Measurements from ENCODE around the gene DLG2. TPM values are rescaled to one million over a fixed set of nuclear protein-coding genes. Genes with fewer than 3 reads are reported as not detected.

DLG2 gene
- total RNA-seq, 1 donor from 2014 or later, result 5.9 TPM

- Mint-ChIP-seq H3K9me3 (no peaks in the 10 kb centered on the region), H3K36me3 (no peaks in the 10 kb centered on the region), H3K27me3 (no peaks in the 10 kb centered on the region), H3K4me3 (no peak overlapping the region), H3K27ac (no peak overlapping the region), H3K4me1 (ENCODE audit: unreplicated experiment) (no peaks in the 10 kb centered on the region)
- TF ChIP-seq, protein P1, sequence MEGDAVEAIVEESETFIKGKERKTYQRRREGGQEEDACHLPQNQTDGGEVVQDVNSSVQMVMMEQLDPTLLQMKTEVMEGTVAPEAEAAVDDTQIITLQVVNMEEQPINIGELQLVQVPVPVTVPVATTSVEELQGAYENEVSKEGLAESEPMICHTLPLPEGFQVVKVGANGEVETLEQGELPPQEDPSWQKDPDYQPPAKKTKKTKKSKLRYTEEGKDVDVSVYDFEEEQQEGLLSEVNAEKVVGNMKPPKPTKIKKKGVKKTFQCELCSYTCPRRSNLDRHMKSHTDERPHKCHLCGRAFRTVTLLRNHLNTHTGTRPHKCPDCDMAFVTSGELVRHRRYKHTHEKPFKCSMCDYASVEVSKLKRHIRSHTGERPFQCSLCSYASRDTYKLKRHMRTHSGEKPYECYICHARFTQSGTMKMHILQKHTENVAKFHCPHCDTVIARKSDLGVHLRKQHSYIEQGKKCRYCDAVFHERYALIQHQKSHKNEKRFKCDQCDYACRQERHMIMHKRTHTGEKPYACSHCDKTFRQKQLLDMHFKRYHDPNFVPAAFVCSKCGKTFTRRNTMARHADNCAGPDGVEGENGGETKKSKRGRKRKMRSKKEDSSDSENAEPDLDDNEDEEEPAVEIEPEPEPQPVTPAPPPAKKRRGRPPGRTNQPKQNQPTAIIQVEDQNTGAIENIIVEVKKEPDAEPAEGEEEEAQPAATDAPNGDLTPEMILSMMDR (conservative IDR thresholded peaks at IDR 0.05), result no peak
- no peak for DNase-seq (ENCODE audit: extremely low spot score, unreplicated experiment)
Observed at GRCh38 chr11:84884836-84885235, 742.3 kb downstream of the DLG2 start.

DNA sequence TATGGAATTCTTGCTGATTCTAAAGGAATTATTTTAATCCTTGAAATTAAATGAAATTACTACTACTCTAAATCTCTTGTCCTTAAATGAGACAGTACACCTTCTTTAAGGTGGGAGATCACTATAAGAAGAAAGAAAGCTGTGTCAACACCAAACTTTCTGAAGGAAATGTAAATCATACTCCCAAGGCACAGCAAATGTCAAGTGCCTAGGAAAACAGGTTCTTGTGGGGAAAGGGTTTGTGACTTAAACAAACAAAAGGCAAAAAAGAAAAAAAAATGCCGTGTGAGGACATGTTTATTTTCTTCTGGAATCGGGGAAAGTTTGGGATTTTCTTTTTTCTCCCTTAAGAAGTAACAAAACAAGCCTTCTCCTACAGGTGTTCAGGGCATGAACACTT lies 745.1 kb downstream of the DLG2 start:
- Mint-ChIP-seq H3K36me3 (no peaks in the 10 kb centered on the region), H3K27ac (peak overlapping the region; percentile 15), H3K4me3 (no peak overlapping the region), H3K4me1 (ENCODE audit: unreplicated experiment) (no peaks in the 10 kb centered on the region), H3K9me3 (peaks cover under 1% of the 10 kb centered on the region), H3K27me3 (no peaks in the 10 kb centered on the region)
- DNase-seq (ENCODE audit: extremely low spot score, unreplicated experiment), result no peak
- TF ChIP-seq, protein P1 (conservative IDR thresholded peaks at IDR 0.05), result no peak

GRCh38 chr11:84871116-84871515 lies 756.0 kb downstream of the DLG2 start:
- Mint-ChIP-seq H3K36me3 (no peaks in the 10 kb centered on the region), H3K4me3 (no peak overlapping the region), H3K27ac (no peak overlapping the region), H3K9me3 (peaks cover 1% of the 10 kb centered on the region), H3K4me1 (ENCODE audit: unreplicated experiment) (peaks cover 4% of the 10 kb centered on the region), H3K27me3 (no peaks in the 10 kb centered on the region)
- no peak for DNase-seq (ENCODE audit: extremely low spot score, unreplicated experiment)
- TF ChIP-seq, protein P1 (conservative IDR thresholded peaks at IDR 0.05), result no peak

GRCh38 chr11:84870486-84870885 lies 756.7 kb downstream of the DLG2 start:
- H3K27me3 Mint-ChIP-seq, result no peaks in the 10 kb centered on the region

GRCh38 chr11:84866922-84867321 lies 760.2 kb downstream of the DLG2 start:
- DNase-seq (ENCODE audit: extremely low spot score, unreplicated experiment), result no peak
- TF ChIP-seq, protein P1 (conservative IDR thresholded peaks at IDR 0.05), result no peak
- H3K9me3 Mint-ChIP-seq, result no peaks in the 10 kb centered on the region
- H3K36me3 Mint-ChIP-seq, result no peaks in the 10 kb centered on the region
- H3K27me3 Mint-ChIP-seq, result no peaks in the 10 kb centered on the region
- no peak overlapping the region for H3K4me3 Mint-ChIP-seq
- H3K4me1 Mint-ChIP-seq (ENCODE audit: unreplicated experiment), result peaks cover 11% of the 10 kb centered on the region
- H3K27ac Mint-ChIP-seq, result no peak overlapping the region

More at GRCh38 chr11:84870486-84870885, 756.7 kb downstream of the DLG2 start:
- Mint-ChIP-seq H3K4me1 (ENCODE audit: unreplicated experiment) (peaks cover 11% of the 10 kb centered on the region), H3K4me3 (no peak overlapping the region), H3K9me3 (no peaks in the 10 kb centered on the region), H3K36me3 (no peaks in the 10 kb centered on the region), H3K27ac (no peak overlapping the region)
- no peak for DNase-seq (ENCODE audit: extremely low spot score, unreplicated experiment)
- TF ChIP-seq, protein P1 (conservative IDR thresholded peaks at IDR 0.05), result no peak
